HG03097 (cell line): Measurements from ENCODE around the gene LMTK2.
A peak's percentile ranks its signal among the peaks of the same experiment; 100 is the strongest.

Source experiments
- ATAC-seq: cut with Tn5 transposase; IDR thresholded peaks from one replicate; pipeline ENCODE4 v1.9.1; 2021; ENCODE audit not compliant: unreplicated experiment, low FRiP score

The LMTK2 gene

DNA sequence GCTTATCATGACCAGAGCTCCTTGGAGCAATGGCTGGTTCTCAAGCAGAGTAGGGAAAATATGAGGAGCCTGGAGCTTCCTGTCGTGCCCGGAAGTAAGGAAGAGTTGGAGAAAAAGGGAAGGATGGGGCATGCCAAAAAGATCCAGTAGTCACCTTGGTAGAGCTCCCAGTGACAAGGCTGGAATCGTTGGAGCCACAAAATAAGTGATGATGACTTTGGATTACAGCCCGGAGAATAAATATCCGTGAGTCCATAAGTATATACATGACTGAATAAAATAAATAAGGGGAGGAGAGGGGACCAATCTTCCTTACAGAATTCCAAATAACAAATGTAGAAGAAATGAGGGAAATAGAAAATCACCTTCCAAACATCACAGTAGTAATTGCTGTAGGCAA, 29.3 kb downstream of the LMTK2 start:
- ATAC-seq: no peak

DNA sequence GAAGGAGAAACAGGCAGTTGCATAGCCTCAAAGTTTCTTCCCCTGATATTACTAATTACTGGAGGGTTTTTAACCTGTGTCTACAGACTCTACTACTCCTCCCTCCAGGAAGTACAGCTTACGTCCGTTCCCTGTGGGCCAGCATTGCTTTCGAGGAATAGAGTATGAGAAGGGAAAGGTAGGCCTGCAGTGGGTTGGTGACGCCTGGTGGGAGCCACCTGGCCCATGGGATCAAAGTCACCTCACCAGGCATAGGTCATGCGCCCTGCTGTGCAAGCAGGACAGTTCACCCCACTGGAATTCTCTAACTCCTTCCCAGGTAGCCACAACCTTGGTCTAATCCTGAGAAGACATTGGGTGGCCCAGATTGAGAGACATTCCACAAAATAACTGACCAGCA, 29.8 kb downstream of the LMTK2 start:
- no peak for ATAC-seq

DNA sequence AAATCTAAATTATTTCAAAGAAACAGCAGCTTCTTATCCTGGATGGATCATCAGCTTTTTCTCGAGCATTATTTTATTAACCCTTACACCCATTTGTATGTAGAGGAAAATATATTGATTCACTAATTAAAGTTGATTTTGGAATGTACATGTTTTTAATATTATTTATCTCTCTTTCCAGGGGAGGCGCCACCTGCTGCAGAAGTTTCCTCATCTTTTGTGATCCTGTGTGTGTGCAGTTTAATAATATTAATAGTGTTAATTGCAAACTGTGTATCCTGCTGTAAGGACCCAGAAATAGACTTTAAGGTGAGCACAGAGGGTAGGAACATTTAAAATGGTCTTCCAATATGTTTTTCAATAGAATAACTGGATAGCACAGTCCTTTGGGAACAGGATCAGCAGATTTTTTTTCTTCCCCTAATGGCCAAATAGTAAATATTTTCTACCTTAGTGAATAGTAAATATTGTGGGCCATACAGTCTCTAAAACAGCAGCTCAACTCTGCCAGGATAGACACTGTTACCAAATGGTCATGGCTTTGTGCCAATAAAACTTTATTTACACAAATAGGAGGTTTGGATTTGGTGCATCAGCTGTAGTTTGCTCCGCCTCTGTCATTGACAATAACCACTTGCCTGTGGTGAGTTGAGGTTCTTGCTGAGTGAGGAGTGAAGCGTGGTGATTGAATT, 30.6 kb downstream of the LMTK2 start:
- ATAC-seq: no peak

DNA sequence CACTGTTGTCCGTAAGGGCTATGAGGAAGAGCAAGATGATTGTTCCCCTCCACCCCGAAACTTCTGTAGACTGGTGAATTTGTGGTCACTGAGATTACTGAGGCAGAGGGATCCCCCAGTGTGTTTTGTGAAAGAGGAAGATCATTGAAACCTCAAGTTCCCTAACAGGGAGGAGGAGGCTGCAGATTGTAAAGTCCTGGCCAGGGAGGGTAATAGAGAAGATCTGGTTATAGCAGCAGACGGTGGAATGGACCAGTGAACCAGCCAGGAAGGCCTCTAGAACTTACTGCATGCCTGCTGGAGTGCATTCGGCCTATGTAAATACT, 31.1 kb downstream of the LMTK2 start:
- ATAC-seq: peak; percentile 56

DNA sequence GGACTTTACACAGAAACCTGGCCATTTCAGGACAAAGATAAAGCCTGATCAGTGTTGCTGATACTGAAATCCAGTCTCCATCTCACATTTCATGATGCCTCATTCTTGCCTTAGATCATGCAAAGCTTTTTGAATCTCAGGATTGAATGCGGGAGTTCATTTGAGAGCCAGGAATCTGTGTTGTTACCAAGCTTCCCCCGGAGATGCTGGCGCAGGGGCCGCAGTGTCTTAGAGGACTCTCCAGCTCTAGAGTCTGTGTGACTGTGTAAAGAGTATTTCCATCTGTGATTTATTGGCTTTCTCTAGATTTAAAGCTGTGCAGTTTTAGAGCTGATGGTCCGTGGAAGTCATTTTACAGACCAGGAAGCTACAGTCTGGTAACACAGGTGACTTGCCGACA, 32.0 kb downstream of the LMTK2 start:
- ATAC-seq: no peak

DNA sequence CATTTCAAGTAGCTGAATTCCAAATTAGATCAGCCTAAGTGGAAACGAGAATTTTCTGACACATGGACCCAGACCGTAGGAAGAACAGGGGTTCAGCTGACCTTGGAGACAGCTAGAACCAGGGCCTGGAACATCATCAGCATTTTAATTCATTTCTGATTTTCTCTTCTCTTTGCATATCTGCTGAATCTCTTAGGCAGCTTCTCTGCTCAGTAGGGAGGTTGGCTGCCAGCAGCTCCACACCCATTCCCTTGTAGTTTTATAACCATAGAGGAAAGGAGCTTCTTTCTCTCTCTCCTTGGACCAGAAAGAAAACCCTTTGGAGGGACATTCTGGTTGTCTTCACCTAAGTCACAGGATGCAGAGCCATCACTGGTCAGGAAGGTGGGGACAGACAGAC, 36.0 kb downstream of the LMTK2 start:
- no peak for ATAC-seq

DNA sequence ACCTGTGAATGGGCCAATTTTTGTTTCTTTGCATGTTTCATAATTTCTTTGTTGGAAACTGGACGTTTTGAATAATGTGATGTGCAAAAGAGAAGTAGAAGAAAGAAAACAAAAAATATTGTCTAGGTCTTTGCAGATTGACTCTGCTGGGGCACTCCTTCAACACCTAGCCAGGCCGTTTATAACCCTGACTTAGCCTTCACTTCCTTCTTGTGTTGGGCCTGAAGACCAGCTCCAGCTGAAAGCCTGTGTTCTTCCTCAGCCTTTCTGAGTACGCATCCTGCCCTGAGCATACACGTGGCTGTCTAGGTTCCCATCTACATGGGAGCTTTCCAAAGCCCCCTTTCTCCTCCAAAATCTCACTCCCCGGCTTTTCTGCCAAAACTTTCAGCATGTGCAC, 41.9 kb downstream of the LMTK2 start:
- no peak for ATAC-seq

DNA sequence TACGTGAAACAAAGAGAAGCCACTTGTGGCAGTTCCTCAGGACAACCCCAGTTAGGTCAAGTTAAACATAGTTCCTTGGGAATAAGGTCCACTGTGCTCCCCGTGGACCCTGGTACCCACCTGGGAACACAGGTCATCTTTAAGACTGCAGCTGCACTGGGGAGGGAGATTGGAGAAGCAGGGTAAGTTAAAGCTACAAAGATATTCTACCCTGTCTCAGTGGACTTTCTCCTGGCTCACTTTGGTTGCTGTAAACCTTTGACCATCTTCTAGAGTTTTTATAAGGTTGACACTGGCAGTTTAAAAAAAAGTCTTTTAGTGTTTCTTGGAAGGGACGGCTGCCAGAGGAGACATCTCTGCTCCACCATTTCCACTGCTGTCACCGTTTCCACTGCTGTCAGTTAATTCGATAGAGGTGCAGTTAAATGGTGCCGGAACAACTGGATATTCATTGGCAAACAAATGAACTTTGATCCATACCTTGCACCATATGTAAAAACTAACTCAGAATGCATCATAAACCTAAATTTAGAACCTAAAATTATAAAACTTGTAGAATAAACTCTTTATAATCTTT, 42.5 kb downstream of the LMTK2 start:
- no peak for ATAC-seq

DNA sequence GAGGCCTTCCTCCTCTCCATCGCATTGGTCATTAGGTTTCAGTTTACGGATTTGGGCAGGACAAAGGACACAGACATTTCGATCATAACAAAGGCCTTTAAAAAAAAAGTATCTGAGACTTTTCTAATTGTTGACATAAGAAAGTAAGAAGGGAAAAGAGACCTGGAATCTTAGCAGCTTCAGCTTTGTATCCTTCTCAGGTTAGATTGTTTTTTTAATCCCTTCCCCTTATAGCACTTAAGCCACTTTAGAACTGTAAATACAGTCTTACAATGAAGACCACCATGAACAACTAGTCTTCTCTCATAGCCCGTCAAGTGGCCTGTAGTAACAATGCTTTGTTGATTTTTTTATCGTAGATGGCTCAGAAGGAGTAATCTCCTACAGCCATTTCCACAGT, 45.2 kb downstream of the LMTK2 start:
- ATAC-seq: no peak

DNA sequence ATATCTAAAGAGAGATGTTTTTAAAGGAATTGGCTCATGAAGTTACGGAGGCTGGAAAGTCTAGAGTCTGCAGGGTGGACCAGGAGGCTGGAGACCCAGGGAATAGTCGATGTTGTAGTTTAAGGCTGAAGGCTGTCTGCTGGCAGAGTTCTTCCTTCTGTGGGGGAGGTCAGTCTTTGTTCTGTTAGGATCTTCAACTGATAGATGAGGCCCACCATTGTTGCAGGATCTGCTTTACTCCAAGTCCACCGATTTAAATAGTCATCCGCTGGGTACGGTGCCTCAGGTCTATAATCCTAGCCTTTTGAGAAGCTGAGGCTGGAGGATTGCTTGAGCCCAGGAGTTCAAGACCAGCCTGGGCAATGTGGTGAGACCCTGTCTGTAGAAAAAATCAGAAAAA, 50.0 kb downstream of the LMTK2 start:
- ATAC-seq: no peak

DNA sequence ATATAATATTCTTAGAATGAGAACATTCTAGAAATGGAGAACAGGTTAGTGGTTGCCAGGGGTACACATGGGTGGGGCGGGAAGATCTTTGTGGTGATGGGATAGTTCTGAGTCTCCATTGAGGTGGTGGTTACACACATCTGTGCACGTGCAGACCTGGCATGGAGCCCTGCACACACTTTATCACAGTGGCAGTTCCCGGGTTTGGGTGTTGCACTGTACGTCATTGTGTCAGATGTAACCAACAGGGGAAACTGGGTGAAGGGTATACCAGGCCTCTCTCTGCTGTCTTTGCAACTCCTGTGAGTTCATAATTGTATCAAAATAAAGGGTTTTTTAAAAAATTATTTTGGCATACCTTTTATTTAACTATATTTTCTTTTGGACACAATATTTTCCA, 51.1 kb downstream of the LMTK2 start:
- no peak for ATAC-seq

DNA sequence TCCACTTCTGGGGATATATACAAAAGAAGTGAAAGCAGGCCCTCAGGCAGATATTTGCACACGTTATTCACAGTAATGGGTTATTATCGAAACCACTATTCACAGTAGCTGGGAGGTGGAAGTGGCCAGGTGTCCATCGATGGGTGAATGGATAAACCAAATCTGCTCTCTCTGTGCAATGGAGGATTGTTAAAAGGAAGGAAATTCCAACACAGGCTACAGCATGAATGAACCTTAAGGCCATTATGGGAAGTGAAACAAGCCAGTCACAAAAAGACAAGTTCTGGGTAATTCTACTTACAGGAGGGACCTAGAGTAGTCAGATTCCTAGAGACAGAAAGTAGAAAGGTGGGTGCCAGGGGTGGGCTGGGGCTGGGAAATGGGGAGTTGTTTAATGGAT, 56.1 kb downstream of the LMTK2 start:
- no peak for ATAC-seq

DNA sequence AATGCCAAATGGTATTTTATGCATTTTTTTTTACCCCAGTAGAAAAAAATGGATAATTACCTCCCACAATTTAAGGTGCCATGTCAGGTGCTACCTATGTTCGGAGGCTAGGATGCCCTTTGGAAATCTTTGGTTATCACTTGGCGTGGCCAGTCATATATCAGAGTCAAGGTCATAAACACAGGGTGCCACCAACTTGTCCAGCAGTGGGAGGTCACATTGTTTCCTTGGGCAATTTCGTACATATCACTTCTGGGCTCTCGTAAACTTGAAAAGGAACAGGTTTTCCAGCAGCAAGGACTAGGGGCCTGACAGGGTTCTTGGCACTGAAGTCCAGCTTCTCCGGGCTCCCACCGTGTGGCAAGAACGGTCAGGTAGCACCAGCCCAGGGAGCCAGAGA, 56.6 kb downstream of the LMTK2 start:
- no peak for ATAC-seq

DNA sequence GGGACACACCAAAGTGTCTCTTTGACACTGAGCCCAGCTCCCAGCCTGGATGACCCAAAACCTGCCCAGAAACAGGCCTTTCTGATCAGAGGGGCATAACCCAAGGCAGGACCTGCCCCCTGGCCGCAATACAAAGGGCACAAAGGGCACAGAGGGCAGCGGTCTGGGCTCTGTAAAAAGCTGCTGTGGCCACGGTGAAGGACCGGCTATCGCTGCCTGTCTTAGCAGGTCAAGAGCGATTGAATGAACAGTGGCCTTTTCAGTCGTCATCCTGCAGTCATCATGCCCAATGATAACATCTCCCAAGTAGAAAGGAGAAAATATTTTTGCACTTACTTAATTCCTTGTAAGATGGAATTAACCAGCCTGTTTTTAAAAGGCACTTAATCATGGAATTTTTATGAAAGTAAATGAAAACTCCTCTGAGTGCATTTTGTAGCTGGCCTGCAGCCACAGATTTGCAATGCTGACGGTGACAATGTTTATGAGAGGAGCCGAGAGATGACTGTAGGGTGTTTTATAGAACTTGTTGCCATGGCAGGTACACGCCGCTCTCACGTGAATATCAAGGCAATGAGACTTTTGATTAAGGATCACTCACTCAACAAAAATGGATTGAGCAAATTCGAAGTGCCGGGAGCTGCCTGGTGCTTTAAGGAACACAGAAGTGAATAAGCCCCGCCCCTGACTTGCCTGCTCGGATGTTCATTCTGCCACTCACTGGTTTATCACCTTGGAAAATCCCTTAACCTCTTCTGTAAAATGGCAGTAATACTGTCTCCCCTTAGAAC, 57.2 kb downstream of the LMTK2 start:
- no peak for ATAC-seq

DNA sequence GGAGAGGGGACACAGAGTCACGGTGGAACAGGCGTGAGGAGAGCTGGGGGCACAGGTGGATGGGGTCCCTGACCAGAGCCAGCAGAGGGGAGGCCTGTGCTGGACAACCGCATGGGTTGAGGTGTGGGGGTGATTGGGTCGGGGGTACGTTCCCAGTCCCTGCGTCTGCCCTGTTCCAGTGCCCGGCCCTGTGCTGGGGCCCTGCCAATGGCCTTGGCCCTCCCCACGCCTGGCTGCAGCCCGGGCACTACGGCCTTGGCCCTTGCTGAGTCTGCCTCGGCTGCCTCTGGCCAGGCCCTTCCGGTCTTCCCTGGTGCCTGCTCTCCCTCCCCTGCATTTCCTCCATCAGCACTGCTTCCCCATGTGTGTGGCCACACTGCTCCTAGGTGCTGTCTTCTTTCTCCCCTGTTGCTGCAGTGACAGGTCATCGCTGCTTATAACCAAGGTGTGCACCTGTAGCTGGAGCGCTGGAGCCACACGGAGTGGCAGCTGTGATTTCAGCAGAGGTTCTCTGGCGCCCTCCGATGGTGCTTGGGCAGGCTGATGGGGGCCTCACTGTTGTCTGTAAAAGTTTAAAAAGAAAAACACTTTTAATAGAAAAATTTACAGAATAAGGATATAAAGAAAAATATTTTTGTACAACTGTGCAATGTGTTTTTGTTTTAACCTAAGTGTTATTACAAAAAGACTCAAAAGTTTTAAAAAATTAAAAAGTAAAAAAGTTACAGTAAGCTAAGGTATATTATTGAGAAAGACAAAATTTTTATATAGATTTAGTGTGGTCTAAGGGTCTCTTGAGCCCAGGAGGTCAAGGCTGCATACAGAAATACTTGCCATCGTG, 59.4 kb downstream of the LMTK2 start:
- ATAC-seq: no peak

DNA sequence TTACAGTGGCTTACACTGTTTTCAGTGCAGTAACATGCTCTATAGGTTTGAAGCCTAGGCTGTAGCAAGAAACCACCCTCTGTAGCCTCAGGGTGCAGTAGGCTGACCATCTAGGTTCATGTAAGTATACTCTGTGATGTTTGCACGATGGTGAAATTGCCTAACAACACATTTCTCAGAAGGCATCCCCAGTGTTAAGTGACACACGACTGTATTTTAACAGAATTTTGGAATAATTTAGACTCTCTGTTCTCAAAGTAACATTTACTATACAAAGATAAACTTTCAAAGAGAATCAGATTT, 60.0 kb downstream of the LMTK2 start:
- no peak for ATAC-seq

DNA sequence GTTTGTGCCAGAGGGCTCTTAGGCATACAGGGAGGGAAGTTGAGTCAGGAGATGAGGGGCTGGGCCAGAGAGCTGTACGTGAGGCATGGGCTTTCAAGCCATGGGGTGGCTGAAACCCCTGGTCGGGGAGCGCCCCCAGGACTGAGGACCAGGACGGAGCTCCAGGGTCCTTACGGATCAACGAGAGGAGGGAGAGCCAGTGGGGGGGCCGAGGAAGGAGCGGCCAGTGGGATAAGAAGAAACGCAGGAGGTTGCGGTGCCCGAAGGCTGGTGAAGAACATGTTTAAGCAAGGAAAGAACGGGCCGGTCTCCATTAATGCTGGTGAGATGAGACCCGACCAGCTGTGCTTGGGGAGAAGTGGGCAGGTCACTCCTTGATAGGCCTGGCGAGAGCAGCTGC, 61.0 kb downstream of the LMTK2 start:
- no peak for ATAC-seq

DNA sequence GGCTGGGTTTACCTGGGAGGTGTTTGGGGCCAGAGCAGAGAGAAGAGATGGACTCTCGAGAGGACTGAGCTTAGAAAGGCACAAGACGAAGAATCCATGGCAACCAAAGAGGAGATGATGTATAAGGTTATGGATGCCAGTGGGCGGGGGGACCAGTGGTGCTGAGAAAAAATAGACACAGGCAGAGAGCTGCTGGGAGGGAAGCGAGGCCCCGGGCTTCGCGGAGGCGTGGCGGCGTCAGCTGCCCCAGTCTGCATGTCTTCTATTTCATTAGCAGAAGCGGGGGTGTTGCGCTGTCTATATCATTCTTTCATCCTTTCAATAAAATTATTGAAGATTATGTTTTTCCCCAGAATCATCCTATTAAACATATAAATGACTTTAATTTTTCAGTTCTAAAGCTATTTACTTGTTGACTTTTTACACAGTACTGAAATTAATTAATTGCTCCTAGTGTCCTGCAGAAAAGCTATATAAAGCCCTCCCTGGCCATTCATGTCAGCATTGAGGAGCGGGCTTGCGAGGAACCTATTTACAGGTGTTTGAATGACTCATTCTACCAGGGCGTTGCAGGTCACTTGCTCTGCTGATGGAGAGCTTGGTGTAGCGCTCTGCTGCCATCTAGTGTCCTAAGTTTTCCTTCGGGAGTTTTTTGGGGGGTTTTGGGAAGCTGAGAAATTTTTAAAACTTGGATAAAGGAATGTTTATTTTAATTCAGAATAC, 61.7 kb downstream of the LMTK2 start:
- peak; percentile 60 for ATAC-seq

DNA sequence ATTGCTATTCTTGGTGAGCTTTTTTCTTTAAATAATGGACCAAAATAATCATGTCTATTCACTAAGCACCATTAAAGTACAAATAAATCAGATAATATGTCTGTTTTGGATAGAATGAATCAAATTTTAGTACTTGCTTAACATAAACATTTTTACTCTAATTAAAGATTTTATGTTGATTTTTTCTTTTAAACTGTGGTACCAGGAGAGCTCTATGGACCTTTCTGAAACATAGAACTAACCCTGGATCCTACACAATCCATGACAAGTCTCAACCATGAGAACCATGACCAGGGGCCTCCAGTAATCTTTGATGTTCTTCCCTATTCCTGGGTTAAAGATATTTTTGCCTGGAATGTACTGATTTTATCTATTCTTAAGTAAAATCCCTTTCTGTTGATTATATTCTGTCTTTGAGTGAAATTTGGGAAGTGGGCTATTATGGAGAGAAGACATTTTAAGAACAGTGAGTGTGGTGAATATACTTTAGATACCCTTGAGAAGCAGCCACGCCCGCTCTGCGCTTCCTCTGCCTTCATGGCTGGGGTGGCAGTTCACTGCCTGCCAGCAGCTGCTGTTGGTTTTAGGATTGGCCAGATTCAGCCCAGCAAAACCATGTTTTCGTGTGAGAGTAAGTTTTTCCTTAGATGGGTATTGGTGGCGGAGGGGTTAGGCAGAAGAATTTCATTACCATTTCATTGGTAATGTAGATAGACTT, 62.4 kb downstream of the LMTK2 start:
- no peak for ATAC-seq

DNA sequence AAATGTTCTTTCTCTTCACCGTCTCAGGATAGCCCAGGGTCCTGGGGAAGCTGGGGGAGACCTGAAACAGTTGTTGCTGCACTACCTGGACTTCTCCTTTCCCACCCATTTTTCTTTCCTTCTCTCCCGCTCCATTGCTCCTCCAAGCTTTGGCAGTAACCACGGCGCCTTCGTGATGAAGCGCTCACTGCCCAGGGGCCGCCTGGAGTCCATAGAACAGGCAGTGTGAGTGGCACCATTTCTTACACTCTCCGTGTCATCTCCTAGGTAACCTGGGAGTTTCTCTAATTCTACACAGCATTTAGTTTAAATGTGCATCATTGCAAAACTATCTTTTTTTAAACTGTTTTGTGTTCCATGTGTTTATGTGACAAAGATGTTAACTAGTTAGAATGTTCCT, 64.3 kb downstream of the LMTK2 start:
- ATAC-seq: no peak
